GM12872 (cell line): ENCODE measurements around the gene INTS11.

Source experiments
- CTCF ChIP-seq: IDR thresholded peaks from 3 replicates; pipeline ENCODE4 v1.5.1; 2011; ENCODE audit warnings: low read depth, mild to moderate bottlenecking, low read length, moderate library complexity; ENCODE audit not compliant: insufficient read depth

The INTS11 gene

GRCh38 chr1:1306070-1306660, 18.3 kb downstream of the INTS11 start:
- TF ChIP-seq CTCF: peak; percentile 49; the same call in 2 of the 3 replicates

- TF ChIP-seq CTCF: peak; percentile 43; the same call in 2 of the 3 replicates
Measured at GRCh38 chr1:1305300-1306069, 19.0 kb downstream of the INTS11 start.

- TF ChIP-seq CTCF: no peak
Measured at GRCh38 chr1:1304331-1305299, 19.8 kb downstream of the INTS11 start.

GRCh38 chr1:1303736-1304135, 20.7 kb downstream of the INTS11 start:
- TF ChIP-seq CTCF: no peak

GRCh38 chr1:1302951-1303509, 21.4 kb downstream of the INTS11 start:
- TF ChIP-seq CTCF: no peak

GRCh38 chr1:1302006-1302430, 22.4 kb downstream of the INTS11 start:
- peak; percentile 65 for TF ChIP-seq CTCF
